Mammary epithelial cell (primary cell): ENCODE results near the gene FEM1C.

Experiments
- EZH2 ChIP-seq: IDR thresholded peaks from 2 replicates; pipeline ENCODE4 v1.6.1; 2012; ENCODE audit warnings: low read length, inconsistent platforms, borderline replicate concordance
- TF ChIP-seq, protein P1 (sequence below), 2 donors: IDR thresholded peaks in 1 of 2; conservative IDR thresholded peaks in 1 of 2; 2 replicates each; pipeline ENCODE4 v1.5.1; 2011 to 2012; ENCODE audit warnings: inconsistent platforms in 2 of 2, low read length in 2 of 2, mild to moderate bottlenecking in 2 of 2, control low read depth in 1 of 2, low read depth in 1 of 2; ENCODE audit not compliant: insufficient read depth in 1 of 2; ENCODE audit errors: extremely low read depth in 1 of 2

- TF ChIP-seq, protein P1, sequence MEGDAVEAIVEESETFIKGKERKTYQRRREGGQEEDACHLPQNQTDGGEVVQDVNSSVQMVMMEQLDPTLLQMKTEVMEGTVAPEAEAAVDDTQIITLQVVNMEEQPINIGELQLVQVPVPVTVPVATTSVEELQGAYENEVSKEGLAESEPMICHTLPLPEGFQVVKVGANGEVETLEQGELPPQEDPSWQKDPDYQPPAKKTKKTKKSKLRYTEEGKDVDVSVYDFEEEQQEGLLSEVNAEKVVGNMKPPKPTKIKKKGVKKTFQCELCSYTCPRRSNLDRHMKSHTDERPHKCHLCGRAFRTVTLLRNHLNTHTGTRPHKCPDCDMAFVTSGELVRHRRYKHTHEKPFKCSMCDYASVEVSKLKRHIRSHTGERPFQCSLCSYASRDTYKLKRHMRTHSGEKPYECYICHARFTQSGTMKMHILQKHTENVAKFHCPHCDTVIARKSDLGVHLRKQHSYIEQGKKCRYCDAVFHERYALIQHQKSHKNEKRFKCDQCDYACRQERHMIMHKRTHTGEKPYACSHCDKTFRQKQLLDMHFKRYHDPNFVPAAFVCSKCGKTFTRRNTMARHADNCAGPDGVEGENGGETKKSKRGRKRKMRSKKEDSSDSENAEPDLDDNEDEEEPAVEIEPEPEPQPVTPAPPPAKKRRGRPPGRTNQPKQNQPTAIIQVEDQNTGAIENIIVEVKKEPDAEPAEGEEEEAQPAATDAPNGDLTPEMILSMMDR (conservative IDR thresholded peaks at IDR 0.05 in 1 of 2, IDR thresholded peaks at IDR 0.05 in 1 of 2; ENCODE audit: extremely low read depth in 1 of 2, insufficient read depth in 1 of 2, low read depth in 1 of 2, low read length in 2 of 2): no peak
- TF ChIP-seq EZH2: no peak
Observed at GRCh38 chr5:115475788-115476187, 68.8 kb downstream of the FEM1C start.
